Pancreas (tissue), 10 donors: Measurements from ENCODE around the gene OXSR1. TPM values are rescaled to one million over a fixed set of nuclear protein-coding genes. Genes with fewer than 3 reads are reported as not detected.
A peak's percentile ranks its signal among the peaks of the same experiment; 100 is the strongest.
"Not testable (repeated sequence)": the region's sequence is repeated elsewhere in the genome, so short reads cannot be mapped to it uniquely, and the experiment has no call there.

ENCODE experiments used
- ATAC-seq, 4 donors: fragments of 200-7000 bp; cut with Tn5 transposase; one replicate each; pipeline versions ENCODE4 v1.8.0 to v1.9.1; 2020; ENCODE audit warnings: mild to moderate bottlenecking in 4 of 4, moderate library complexity in 4 of 4
- DNase-seq, 6 donors: peaks; one replicate each; pipeline ENCODE4 v3.0.0-alpha.2; 2020
- FAIRE-seq: peaks from 2 replicates; lab custom pipeline; 2012; peaks lifted over from hg19 to GRCh38; lab: Jason Lieb, UNC
- H3K27ac ChIP-seq, 4 donors: fragments of 200-600 bp; sonication (generic); 1 replicate in 3 of 4; 2 replicates in 1 of 4; pipeline versions ENCODE4 v1.5.0 to v1.8.0; 2020
- H3K27me3 ChIP-seq, 4 donors: fragments of 200-600 bp; one replicate each; pipeline ENCODE4 v1.8.0; 2021
- H3K36me3 ChIP-seq, 3 donors: fragments of 200-600 bp; sonication (generic) in 1 of 3; one replicate each; pipeline versions ENCODE4 v1.5.0 to v1.8.0; 2020 to 2021
- H3K4me1 ChIP-seq, 3 donors: fragments of 200-600 bp; one replicate each; pipeline ENCODE4 v1.8.0; 2021
- H3K4me3 ChIP-seq, 4 donors: fragments of 200-600 bp; sonication (generic) in 2 of 4; one replicate each; pipeline versions ENCODE4 v1.5.0 to v1.8.0; 2020 to 2021
- H3K9me3 ChIP-seq, 4 donors: fragments of 200-600 bp; one replicate each; pipeline ENCODE4 v1.8.0; 2021
- CTCF ChIP-seq, 4 donors: fragments of 200-600 bp; sonication (generic) in 3 of 4; IDR thresholded peaks; one replicate each; pipeline versions ENCODE4 v1.5.0 to v1.8.0; 2021; ENCODE audit warnings: antibody characterized with exemption in 4 of 4
- WGBS, 2 donors: extraction: QIAGEN DNeasy Blood & Tissue Kit; methylation state at CpG; one replicate each; pipeline ENCODE4 v1.1.7; 2013; 5-methylcytosine and 5-hydroxymethylcytosine counted together
- intact Hi-C, 3 donors: fragments of 100-400 bp; cut with DNase I; formaldehyde crosslinking; loops; one replicate each; pipeline versions ENCODE4 v1.11.1 to v1.14.2; 2022
- polyA plus RNA-seq, 2 donors: library from polyadenylated mRNA; stranded (reverse); fragments of 200-250 nt; gene quantifications; one replicate each; pipeline ENCODE4 v1.2.3, GENCODE V29; 2013
- total RNA-seq, 6 donors: library from RNA; stranded (reverse); fragmentation: NEBNext Ultra II Directional in 4 of 6; extraction: Animal tissue kit (Norgen Biotek cat#: 25700) in 4 of 6; gene quantifications; one replicate each; pipeline versions ENCODE4 v1.2.1 to v1.2.4, GENCODE V29; 2021 to 2023
- donor health status: healthy with polysubstance abuse.
- donor health status: DM: no; HTN: no; CAD: no; lungs with moderate emphysema.
- donor health status: DM: no; HTN: no; CAD: no.
- donor health status: control.
- donor health status: control.
- donor health status: Bipolar disorder and iron deficiency.
- donor health status: DM: yes; HTN: yes; CAD: no.
- donor health status: DM: no; HTN: no; CAD: no.
- donor health status: DM: no; HTN: no; CAD: no.
- donor health status: DM: yes; HTN: yes; CAD: no.

The OXSR1 gene
- total and polyA plus RNA-seq, 8 donors, result 6.3 to 16.0 (median 10.4) TPM

GRCh38 chr3:38154625-38155255, 10.6 kb upstream of the OXSR1 start:
- no peak for FAIRE-seq
- Histone ChIP-seq H3K36me3 (no peaks in the 10 kb centered on the region), H3K4me1 (no peaks in the 10 kb centered on the region), H3K27me3 (no peaks in the 10 kb centered on the region), H3K4me3 (no peak overlapping the region), H3K27ac (no peak overlapping the region), H3K9me3 (no peaks in the 10 kb centered on the region)
- no peak for DNase-seq
- no peak for TF ChIP-seq CTCF (IDR thresholded peaks at IDR 0.05)
- peak in 3 of 4 donors; percentile 11 to 29 (median 23) for ATAC-seq
- intact Hi-C loops, result no loop called here
- WGBS, 2 donors, result 40 to 55% methylated on average over 2 of the region's 2 CpGs

- Histone ChIP-seq H3K27me3 (no peaks in the 10 kb centered on the region), H3K9me3 (no peaks in the 10 kb centered on the region), H3K27ac (no peak overlapping the region), H3K36me3 (no peaks in the 10 kb centered on the region), H3K4me3 (no peak overlapping the region), H3K4me1 (no peaks in the 10 kb centered on the region)
- FAIRE-seq, result no peak
- 75 to 88% methylated on average over 2 of the region's 2 CpGs for WGBS, 2 donors
- intact Hi-C loops, result no loop called here
- no peak for ATAC-seq
- no peak for DNase-seq
- no peak for TF ChIP-seq CTCF (IDR thresholded peaks at IDR 0.05)
Measured at GRCh38 chr3:38155825-38156224, 9.5 kb upstream of the OXSR1 start.

GRCh38 chr3:38157117-38157516, 8.2 kb upstream of the OXSR1 start:
- DNase-seq, result no peak
- Histone ChIP-seq H3K9me3 (no peaks in the 10 kb centered on the region), H3K27me3 (no peaks in the 10 kb centered on the region), H3K4me1 (no peaks in the 10 kb centered on the region), H3K4me3 (no peak overlapping the region), H3K36me3 (no peaks in the 10 kb centered on the region), H3K27ac (no peak overlapping the region)
- no peak for TF ChIP-seq CTCF (IDR thresholded peaks at IDR 0.05)
- ATAC-seq, result no peak
- intact Hi-C loops, result no loop called here
- no peak for FAIRE-seq
- 92 to 98% methylated on average over 2 of the region's 2 CpGs for WGBS, 2 donors

GRCh38 chr3:38157595-38157994, 7.7 kb upstream of the OXSR1 start:
- DNase-seq (no peak), FAIRE-seq (no peak), ATAC-seq (no peak)
- no peaks in the 10 kb centered on the region for H3K36me3 ChIP-seq
- WGBS, 2 donors, result 81 to 83% methylated on average over 3 of the region's 3 CpGs
- no peak overlapping the region for H3K4me3 ChIP-seq
- no peaks in the 10 kb centered on the region for H3K9me3 ChIP-seq
- TF ChIP-seq CTCF (IDR thresholded peaks at IDR 0.05), result no peak
- no peak overlapping the region for H3K27ac ChIP-seq
- no peaks in the 10 kb centered on the region for H3K27me3 ChIP-seq
- H3K4me1 ChIP-seq, result no peaks in the 10 kb centered on the region
- intact Hi-C loops, result no loop called here

- TF ChIP-seq CTCF (IDR thresholded peaks at IDR 0.05), result no peak
- 69 to 78% methylated on average over 5 of the region's 5 CpGs for WGBS, 2 donors
- no peak for ATAC-seq
- Histone ChIP-seq H3K4me1 (no peaks in the 10 kb centered on the region), H3K27ac (no peak overlapping the region), H3K36me3 (no peaks in the 10 kb centered on the region), H3K9me3 (no peaks in the 10 kb centered on the region), H3K27me3 (no peaks in the 10 kb centered on the region), H3K4me3 (no peak overlapping the region)
- DNase-seq, result no peak
- intact Hi-C loops, result no loop called here
- no peak for FAIRE-seq
Measured at GRCh38 chr3:38158472-38158871, 6.9 kb upstream of the OXSR1 start.

GRCh38 chr3:38160704-38161103, 4.6 kb upstream of the OXSR1 start:
- ATAC-seq, H3K36me3 ChIP-seq, DNase-seq, H3K27me3 ChIP-seq, H3K4me1 ChIP-seq, H3K27ac ChIP-seq, intact Hi-C loops, H3K4me3 ChIP-seq, H3K9me3 ChIP-seq, FAIRE-seq: not testable (repeated sequence)
- WGBS, 2 donors, result 85 to 94% methylated on average over 11 of the region's 11 CpGs
